T-helper 22 cell (primary cell): Measurements from ENCODE around the gene KLHDC9.
"Not testable (repeated sequence)": the region's sequence is repeated elsewhere in the genome, so short reads cannot be mapped to it uniquely, and the experiment has no call there.

ENCODE experiments used
- DNase-seq: peaks from one replicate; pipeline ENCODE4 v3.0.0-alpha.2; 2020; ENCODE audit warnings: low read depth

Gene KLHDC9

GRCh38 chr1:161096015-161096414, 2.1 kb upstream of the KLHDC9 start:
- no peak for DNase-seq

- DNase-seq = no peak
These were observed 1.6 kb upstream of the KLHDC9 start for GRCh38 chr1:161096530-161096929.

DNA sequence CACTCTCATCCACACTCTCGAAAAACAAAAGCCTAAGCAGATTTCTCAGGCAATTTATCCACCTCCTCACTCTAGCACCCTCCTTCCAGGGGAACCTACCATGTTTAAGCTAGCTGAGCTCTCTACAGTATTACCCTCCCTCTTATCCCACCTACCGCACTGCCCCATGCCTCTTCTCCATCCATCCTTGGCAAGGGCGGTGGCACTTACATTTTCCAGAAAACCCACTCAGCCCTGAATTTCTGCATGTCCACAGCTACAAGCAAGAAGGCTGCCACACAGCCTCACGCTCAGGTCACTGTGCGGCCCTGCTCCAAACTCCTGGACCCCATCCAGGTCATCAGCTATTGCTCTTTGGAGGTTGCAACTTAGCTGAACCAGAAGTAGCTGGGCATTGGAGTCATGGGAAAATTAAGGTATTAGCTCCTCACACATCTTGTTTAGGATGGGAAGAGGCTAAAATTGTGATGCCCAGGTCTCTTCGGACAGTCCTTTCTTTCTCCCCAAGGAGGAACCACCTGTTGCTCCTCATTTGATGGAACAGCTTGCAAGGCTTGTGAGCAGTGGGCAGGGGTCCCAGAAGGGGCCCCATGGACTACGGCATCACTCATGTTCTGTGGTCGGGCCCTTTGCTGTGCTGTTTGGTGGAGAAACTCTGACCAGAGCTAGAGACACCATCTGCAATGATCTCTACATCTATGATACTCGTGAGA, 1.1 kb downstream of the KLHDC9 start:
- DNase-seq = no peak

DNA sequence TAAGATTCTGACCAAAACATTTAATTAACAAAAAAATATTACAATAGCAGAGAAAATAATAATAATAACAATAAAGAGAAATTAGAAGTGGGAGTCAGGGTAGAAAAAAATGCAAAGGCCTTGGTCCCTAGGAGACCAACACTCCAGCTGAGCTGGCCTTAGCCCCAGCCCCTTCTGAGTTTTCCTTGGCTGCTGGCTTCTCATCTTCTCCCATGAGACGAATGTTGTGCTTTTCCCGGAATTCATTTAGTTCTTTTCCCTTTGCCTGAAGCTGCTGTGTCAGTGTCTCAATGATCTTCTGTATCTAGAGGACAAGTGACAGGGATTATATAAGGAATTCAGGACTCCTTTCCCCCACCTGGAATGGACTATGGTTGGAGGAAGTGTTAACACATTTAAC, 2.4 kb downstream of the KLHDC9 start:
- DNase-seq = no peak

GRCh38 chr1:161106431-161106830, 8.3 kb downstream of the KLHDC9 start:
- no peak for DNase-seq

- DNase-seq = no peak
These were observed 13.0 kb downstream of the KLHDC9 start for GRCh38 chr1:161111117-161111516.

- no peak for DNase-seq
These were observed 13.4 kb downstream of the KLHDC9 start for GRCh38 chr1:161111527-161111926.

- no peak for DNase-seq
These were observed 15.8 kb downstream of the KLHDC9 start for GRCh38 chr1:161113915-161114314.

GRCh38 chr1:161114556-161114955, 16.4 kb downstream of the KLHDC9 start:
- no peak for DNase-seq

- DNase-seq = no peak
These were observed 17.1 kb downstream of the KLHDC9 start for GRCh38 chr1:161115132-161115711.

DNA sequence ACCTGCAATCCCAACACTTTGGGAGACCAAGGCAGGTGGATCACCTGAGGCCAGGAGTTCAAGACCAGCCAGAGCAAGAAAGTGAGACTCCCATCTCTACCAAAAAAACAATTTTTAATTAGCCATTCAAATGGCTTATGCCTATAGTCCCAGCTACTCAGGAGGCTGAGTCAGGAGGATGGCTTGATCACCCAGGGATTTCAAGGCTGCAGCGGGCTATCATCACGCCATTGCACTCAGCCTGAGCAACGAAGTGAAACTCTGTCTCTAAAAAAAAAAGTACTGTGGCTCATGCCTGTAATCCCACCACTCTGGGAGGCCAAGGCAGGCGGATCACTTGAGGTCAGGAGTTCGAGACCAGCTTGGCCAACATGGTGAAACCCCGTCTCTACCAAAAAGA, 17.8 kb downstream of the KLHDC9 start:
- DNase-seq = not testable (repeated sequence)

- DNase-seq = peak; percentile 77
These were observed 19.8 kb downstream of the KLHDC9 start, which contains the start of the genes NIT1 and PFDN2 for GRCh38 chr1:161117759-161118581. Gene NIT1 (plus strand): TSS chr1:161118105. CDS start chr1:161118177, 72 bp downstream. Gene PFDN2 (minus strand): TSS chr1:161118037. CDS start chr1:161118026, 11 bp downstream.

GRCh38 chr1:161119092-161119903, 21.1 kb downstream of the KLHDC9 start:
- peak; percentile 39 for DNase-seq

- DNase-seq = no peak
These were observed 23.0 kb downstream of the KLHDC9 start for GRCh38 chr1:161121042-161121650.

DNA sequence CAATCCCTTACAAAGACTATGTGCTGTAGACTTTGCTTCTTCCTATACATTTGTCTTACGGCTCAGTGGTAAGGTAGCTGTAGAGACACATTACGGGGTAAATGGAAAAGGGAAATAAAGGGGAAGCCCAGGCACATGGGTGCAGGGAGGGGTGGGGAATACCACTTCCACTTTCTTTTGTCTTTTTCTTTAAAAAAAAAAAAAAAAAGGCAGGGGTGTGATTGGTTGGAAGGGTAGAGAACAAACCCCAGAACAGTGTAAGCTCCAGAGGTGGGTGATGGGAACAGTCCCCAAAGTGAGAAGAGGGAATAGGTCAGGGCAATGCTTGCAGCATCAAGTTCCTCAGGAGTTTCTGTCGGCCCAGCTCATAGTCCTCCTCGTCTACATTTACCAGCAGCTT, 23.7 kb downstream of the KLHDC9 start:
- no peak for DNase-seq

DNA sequence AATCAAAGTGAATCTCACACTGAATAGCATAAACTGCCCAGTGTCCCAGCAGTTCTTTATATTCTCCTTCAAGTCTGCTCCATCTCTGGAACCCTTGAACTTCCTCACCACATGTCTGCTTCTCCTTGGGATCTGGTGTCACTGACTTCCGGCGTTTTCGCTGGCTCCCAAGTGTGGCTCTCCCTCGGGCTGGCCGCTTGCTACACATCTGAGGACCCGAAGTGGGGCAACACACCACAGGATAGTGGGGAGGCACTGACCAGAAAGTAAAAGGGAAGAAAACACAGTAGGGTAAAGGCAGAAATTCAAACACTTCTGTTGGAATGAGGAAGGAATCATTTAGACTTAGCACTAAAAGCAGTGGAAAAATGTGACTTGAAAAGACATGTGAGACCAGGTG, 24.8 kb downstream of the KLHDC9 start:
- DNase-seq = no peak

DNA sequence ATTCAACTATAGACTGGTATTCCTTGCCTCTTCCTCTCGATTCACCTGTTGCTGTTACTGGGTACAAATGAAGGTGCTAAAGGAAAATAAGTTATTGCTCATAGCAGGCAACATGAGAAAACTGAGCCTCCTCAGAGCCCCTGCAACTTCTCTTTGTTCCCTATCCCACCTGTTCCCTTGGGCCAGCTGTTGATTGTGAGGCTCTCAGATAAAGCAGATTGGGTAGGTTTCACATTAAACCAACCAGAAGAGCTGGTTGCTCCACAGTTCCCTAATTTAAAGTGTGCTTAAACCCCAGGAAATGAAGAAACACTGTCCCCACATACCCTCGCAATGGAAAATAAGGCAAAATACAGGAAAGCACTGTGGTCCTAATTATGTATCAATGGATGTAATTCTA, 29.5 kb downstream of the KLHDC9 start:
- no peak for DNase-seq

GRCh38 chr1:161128591-161129420, 30.6 kb downstream of the KLHDC9 start:
- no peak for DNase-seq

GRCh38 chr1:161130266-161130665, 32.1 kb downstream of the KLHDC9 start:
- DNase-seq = no peak

DNA sequence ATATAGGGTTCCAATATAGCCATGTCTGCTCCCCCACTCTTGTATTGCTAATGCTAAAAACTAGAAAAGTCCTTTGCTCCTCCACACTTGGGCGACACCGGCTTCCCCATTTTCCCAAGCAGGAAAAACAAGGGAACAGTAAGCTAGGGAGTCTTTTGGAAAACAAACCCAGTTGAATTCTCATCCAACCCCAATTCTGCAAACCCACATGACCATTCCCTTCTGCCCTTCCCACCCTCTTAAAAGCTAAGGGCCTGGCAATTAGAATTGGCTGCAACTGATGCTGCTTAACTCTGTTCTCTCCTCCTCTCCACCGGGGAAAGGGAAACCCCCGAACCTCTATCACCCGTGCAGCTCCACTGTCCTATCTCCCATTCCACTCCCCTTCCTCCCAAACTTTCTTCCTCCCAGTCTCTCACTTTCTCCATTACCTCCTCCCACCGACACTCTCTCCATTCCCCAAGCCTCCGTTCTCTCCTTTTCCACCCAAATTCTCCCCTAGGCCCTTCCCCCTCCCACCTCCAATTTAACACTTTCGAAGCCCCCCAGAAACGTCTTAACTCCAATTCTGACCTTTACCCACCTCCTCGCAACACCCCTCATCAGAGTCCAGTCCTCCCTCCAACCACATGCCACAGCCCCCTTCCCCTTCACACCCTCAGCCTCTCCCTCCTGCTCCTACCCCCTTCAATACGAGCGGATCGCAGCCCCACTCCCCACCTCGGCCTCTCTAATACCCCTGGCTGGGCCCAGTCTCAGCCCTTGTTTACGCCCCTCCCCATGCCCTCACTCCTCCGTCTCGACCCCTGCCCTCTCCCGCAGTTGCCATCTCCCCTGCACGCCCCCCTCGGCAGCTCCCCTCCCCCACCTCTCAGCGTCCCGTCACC, 33.6 kb downstream of the KLHDC9 start:
- DNase-seq = no peak
